NT2/D1 (cell line): ENCODE data around the gene RTL1.

Source experiments
- SUZ12 ChIP-seq: IDR thresholded peaks from 2 replicates; pipeline ENCODE4 v1.6.1; 2011; ENCODE audit not compliant: insufficient read length, insufficient read depth; ENCODE audit errors: extremely low read depth
- YY1 ChIP-seq: IDR thresholded peaks from 2 replicates; pipeline ENCODE4 v1.6.1; 2011; ENCODE audit not compliant: insufficient read length, insufficient read depth

GRCh38 chr14:100830681-100831080 is 72.8 kb downstream of the RTL1 start:
- no peak for TF ChIP-seq YY1
- no peak for TF ChIP-seq SUZ12
